HG03025 (cell line): ENCODE data around the gene SYNGR1.

Experiments used
- ATAC-seq: cut with Tn5 transposase; IDR thresholded peaks from one replicate; pipeline ENCODE4 v1.9.1; 2021; ENCODE audit warnings: mild to moderate bottlenecking, moderate library complexity; ENCODE audit not compliant: unreplicated experiment, low FRiP score

Gene SYNGR1

DNA sequence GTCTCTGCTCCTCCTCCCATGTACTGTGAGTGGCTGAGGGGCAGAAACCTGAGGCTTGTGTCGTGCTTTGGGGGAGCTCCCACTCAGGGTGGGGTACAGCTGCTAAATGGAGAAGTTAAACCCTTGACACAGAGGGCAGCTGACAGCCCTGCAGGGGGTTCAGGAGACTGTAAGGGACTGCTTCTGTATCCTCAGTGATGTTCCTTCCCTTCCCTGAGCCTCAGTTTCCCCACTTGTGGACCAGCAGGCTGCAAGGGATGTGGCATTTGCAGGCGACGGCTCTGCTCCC is 15.6 kb downstream of the SYNGR1 start:
- no peak for ATAC-seq

DNA sequence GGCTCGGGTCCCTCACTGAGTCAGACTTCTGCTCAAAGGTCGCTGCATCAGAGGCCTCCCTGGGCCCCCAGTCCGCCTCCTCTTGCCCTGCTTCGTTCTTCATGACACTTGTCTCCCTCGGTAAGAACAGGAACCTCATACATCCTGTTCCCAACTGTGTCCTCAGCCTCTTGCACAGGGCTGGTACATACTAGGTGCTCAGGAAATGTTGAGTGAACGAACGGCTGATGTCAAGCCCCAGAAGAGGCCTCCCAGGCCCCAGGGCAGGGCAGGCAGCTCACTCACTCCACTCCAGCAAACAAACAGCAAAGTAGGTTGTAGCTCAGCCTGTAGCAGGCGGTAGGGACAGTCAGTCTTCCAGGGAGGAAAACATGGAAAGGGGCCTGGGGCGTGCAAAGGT is 17.2 kb downstream of the SYNGR1 start:
- ATAC-seq, result no peak

DNA sequence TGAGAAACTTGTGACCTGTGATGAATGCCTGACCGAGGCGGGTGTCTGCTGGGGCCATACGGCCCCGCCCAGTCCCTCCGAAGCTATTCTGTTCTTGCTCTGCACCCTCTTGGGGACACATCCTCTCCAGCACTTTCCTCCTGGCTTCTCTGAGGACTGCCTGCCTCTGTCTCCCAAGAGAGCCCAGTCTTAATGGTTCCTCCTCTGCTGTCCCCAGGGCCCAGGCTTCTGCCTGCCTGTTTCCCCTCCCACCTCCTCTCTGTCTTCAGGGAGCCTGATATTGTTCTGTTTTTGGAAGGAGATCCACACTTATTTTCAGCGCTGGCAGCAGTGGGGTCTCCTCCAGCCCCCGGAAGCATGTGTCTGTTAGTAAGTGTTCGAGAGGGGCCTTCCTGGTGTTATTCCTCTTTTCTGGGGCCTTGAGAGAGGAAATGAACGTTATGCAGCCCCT is 18.7 kb downstream of the SYNGR1 start:
- ATAC-seq, result no peak

DNA sequence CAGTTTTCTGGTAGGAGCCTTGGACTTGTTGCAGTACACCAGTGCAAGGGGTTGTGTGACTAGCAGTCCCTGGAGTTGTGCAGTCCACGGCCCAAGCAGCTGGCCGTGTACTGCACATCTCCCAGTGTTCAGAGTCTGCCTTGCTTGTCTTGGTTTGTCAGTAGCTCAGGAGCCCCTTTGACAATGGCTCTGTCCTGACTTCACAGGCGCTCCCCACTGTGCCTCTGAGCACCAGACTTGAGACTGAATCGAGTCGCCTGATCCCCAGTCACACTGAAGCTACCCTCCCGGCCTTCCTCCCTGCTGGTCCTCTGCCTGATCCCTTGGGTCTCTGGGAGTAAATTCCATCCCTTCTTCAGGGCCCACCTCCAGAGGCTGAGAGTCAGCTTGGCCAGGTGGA is 19.4 kb downstream of the SYNGR1 start:
- no peak for ATAC-seq

DNA sequence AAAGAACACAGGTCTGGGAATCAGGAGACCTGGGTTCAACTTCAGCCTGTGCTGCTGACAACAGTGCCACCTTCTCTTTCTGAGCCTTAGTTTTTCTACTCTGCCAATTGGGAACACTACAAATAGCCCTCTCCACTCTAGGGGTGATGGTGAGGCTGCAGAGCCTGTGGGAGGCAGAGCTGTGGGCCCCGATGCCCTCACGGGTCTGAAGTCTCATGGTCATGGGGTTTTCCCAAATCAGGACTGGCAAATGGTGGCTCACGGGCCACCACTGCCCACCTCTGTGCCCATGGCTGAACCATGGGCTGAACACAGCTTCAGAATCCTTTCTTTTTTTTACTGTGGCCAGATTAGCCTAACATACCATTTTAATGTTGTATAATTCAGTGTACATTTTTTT is 19.8 kb downstream of the SYNGR1 start:
- ATAC-seq, result no peak

DNA sequence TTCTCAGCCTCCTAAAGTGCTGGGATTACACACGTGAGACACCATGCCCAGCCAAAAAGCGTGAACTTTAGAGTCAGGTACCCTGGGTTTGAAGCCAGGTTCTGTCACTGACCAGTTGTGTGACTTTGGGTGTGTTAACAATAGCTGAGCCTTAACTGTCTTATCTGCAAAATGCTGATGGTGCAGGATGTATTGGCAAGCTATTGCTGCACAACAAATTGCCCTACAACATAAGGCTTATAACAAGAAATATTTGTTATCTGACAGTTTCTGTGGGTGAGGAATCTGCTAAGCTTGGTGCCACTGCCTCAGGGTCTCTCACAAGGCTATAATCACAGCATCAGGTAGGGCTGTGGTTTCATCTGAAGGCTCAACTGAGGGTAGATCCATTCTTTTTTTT is 21.9 kb downstream of the SYNGR1 start:
- no peak for ATAC-seq

DNA sequence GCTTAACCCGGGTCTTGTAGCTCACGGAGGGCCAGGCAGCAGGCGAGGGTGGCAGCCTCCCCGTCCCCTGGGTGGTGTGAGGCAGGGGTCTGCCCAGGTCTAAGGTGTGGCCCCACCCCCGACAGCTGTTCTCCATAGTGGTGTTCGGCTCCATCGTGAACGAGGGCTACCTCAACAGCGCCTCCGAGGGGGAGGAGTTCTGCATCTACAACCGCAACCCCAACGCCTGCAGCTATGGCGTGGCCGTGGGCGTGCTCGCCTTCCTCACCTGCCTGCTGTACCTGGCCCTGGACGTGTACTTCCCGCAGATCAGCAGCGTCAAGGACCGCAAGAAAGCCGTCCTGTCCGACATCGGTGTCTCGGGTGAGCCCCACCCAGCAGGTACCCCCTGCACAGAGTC is 24.4 kb downstream of the SYNGR1 start:
- ATAC-seq, result no peak

DNA sequence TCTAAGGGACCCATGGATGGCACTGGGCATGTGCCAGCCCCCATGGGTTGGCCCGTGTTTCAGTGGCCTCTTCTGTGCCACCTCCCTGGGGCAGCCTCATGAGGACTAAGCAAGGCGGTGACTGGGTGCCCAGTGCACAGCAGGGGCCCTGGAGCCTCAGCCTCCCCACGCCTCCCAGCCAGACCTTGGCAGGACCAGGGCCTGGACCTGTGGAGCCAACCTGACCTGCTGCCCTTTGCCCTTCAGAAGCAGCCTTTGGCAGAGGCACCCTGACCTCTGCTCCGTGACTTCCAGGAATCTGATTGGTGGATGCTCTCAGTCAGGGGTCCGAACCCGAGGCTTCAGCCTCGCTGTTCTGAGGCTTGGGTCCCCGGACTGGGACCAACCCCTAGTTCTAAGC is 25.0 kb downstream of the SYNGR1 start:
- no peak for ATAC-seq

DNA sequence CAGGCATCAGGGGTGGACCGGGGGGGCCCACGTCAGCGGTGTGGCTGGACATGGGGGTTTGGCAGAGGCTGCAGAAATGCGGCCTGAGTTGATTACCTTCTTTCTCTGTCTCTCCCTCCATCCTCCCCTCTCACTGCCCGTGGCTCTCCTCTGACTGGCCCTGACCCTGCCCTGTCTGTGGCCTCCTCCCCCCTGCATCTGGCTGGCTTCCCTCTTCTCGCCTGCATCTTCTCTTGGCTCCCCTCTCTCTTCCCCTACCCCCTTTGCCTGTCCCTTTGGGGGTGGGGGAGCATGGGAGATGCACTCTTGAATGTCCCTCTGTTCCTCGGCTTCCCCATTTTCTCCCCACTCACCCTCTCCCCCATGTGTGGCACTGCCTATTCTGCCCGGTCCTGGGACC is 25.9 kb downstream of the SYNGR1 start:
- no peak for ATAC-seq

DNA sequence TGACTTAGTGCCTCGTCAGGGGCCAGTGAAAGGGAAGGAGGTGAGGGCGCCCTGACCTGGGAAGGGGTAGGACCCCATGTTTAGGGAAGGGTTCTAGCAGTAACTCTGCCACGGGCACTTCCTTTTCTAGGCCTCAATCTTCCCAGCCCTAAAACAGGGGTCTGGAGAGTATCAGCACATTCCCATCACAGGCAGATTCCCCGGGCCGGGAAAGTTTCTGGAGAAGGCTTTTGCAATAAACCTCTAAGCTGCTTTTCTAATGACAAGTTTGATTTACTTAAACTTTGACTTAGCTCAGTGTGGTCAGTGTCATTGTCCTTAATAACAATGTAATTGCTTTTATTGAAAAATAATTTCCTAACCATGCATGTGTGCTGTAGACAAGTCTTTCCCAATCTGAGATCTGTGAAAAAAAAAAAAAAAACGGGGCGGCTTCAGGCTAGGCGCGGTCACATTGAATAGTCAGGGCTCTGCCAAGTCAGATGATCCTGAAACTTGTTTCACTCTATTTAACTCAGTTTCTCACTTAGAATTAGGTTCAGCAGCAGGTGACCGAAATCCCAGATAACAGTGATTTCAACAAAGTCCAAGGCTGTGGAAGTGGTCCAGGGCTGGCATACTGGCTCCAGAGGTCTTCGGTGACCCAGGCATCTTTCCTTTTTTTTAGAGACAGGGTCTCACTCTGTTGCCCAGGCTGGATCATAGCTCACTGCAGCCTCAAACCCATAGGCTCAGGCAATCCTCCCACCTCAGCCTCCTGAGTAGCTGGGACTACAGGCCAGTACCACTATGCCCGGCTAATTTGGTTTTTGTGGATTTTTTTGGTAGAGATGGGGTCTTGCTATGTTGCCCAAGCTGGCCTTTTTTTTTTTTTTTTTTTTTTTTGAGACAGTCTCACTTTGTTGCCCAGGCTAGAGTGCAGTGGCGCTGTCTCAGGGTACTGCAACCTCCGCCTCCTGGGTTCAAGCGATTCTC is 30.3 kb downstream of the SYNGR1 start:
- ATAC-seq, result no peak

DNA sequence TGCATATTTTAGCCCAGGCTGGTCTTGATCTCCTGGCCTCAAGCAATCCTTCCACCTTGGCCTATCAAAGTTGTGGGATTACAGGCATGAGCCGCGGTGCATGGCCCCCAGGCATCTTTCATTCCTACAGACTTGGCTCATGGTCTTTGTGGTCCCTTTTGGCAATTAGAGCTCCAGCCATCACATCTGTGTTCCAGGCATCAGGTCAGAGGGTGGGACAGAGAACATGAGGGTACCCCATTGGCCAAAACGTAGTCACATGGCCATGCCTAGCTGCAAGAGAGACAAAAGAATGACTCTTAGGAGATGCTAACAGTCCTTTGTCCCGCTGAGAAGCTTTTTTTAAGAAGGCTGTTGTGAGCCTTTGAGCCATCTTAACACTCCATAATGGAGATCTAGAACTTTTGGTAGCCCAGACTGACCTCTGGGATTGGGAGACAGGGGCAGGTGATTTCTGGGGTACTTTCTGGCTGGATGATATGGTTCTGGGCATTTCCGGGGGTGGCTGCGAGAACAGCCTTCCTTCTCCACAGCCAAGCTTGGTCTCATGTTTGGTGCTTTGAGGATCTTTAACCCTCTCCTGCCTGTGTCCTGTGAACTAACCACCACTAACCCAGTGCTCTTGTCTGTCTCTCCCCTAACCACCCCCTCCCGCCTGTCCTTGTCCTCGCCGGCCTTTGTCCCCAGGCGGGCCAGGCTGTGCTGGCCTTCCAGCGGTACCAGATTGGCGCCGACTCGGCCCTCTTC is 31.4 kb downstream of the SYNGR1 start:
- no peak for ATAC-seq

DNA sequence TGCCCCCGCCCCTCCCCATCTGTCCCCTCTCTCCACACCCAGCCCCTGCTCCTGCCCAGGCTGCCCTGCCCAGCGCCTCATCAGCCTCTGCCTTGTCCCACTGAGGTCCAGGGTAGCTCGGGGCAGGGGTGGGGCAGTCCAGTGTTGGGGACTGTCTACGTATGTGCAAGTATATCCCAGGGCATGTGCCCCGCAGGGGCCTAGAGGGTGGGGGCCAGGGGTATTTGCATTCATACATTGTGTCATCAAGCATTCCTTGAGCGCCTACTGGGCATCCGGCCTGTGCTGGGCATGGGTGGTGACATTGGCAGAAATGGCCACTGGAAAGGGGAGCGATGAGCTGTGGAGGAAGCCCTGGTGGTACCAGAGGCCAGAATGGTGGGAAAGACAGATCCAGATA is 32.1 kb downstream of the SYNGR1 start:
- ATAC-seq, result no peak

DNA sequence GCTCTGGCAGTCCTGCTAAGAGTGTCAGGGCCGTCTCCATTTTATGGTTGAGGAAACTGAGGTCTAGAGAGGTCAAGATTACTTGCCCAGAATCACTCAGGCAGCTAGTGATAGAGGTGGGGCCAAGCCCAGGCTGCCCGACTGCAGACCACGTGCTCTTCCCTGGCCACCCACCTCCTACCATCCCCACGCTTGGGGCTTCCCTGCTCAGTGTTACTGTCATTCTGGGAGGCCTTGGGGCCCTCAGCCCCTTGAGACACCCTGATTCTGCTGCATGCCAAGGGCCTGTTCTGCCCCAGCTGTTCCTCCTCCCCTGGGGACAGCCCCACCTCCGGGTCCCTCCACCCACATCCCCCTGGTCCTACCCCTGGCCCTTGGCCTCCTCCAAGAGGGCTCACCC is 32.6 kb downstream of the SYNGR1 start:
- ATAC-seq, result no peak

DNA sequence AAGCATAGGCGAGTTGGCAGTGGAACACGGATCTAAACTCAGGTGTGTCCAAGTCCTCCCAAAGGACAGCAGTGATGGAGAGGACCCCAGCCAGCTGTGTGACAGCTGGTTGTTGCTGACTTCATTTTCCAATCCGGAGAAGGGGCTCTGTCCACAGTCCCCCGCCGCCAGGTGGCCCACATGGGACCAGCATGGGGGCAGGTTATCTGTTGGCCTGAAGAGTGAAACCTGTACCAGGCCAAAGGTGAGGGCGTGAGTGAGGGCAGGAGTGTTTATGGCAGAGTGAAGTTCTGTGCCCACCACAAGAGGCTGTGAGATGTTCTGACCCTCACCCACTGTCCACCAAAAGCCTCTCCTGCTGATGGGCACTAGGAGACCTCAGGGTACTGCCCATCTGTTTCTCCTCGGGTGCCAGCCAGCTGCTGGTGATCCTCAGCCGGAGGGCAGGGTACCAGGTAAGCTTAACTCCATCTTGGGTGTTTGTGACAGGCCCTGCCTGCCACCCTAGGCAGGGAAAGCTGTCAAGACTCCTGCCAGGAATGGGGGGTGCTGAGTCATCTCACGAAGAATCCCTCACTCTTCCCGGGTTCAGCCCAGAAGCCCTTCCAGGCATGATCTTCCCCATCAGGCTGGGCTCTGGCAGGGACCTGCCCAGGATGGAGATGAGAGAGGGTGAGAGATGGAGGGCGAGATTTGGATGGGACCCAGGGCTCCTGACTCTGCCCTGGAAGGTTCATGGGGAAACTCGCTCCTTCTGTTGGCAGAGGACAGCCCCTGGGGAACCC is 34.2 kb downstream of the SYNGR1 start:
- ATAC-seq, result no peak

DNA sequence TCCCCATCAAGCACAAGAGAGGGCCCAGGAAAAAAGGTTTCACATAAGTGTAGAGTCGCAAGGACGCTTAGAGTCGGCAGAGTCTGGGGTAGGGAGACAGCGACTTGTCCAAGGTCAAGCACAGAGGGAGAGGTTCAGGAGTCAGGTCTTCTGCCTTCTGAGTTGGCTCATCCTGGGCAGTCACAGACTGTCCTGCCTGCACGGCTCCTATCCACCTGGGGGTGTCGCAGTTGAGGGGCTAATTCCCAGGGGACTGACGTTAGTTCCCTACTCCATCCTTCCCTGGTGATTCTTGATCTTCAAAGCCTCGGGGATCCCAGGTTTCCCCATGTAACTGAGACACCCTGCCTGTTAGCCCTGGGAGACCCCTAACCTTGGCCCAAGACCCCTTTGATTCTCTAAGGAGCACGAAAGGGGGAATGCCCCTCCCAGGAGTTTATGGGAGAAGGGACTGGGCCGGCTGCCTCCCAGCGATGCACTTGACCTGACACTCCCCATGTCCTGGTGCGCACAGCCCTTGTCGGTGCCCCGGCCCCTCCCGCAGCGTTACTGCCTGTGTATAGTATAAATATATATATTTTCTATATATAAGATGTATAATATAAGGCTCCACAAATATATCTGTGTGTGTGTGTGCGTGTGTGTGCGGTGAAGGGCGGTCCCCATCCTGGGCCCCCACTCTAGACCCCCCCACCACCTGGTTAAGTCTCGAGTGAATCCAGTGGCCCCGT is 35.1 kb downstream of the SYNGR1 start:
- ATAC-seq, result no peak

DNA sequence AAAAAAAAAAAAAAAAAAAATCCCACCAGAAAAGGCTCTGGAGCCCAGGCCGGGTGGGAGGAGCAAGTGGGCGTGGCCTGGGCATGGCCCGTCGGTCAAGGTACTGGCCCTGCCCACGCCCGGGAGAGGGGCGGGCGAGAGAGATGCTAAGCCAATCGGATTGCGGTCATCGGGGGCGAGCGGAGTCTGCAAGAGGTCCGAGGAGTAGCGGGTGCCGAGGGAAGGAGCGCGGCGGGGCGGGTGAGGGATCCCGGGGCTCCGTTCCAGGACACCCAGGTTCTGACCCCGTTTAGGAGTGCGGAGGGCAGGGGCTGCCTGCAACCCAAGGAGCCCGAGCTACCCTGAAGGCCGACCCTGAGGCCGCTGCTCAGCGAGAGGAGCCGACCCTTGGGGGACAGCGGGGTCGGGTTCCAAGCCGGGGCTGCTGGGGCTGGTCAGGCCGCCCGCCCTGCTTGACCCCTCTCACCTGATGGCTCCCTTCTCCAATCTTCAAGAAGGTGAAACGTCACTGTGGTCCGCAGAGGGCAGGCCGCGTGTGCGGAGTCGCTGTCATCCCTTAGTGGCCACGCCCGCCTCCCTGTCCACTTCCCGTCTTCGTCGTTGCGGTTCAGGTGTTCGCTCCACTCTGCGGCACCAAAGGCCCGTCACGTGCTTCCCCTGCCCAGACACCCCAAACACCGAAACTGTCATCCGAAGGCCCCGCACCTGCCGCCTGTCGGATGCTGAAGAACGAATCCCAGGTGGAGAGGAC is 38.6 kb downstream of the SYNGR1 start:
- no peak for ATAC-seq

DNA sequence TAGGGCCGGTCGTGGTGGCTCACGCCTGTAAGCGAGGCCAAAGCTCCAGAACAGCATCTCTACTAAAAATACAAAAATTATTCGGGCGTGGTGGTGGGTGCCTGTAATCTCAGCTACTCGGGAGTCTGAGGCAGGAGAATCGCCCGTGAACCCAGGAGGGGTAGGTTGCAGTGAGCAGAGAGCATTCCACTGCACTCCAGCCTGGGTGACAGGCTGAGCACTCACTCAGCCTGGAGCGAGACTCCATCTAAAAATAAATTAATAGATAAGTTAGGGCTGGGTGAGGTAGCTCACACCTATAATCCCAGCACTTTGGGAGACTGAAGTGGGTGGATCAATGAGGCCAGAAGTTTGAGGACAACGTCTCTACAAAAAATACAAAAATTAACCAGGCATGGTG is 39.6 kb downstream of the SYNGR1 start:
- ATAC-seq, result no peak

DNA sequence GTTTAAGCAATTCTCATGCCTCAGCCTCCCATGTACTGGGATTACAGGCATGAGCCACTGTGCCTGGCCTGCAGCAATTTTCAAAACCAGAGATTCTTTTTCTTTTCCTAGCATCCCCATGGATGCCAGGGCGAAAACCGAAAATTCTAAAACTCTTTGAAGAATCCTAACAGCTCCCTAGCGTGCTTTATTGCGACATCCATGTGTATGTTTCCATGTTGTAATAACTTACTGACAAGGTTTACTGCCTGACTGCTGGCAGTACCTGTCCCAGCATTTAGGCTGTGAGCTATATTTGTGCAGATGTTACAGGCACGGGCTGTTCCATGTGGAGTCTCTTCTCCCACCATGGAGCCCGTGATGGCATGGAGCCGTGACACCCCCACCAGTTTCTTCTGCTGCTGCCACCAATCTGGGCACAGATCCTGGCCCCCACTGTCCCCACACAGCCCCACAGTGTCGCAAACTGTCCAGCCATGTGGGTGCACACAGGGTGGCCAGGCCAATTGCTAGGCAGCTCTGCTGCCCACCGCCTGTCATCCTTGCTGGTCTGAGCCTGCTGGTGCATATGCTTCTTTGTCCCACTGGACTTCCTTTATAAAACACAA is 42.7 kb downstream of the SYNGR1 start:
- no peak for ATAC-seq
